ENCODE measurements around the gene PLA2G4F.

PLA2G4F gene

GRCh38 chr15:42134617-42135245 is 21.7 kb downstream of the PLA2G4F start:
- Histone ChIP-seq H3K36me3 (no peaks in the 10 kb centered on the region), H3K4me3 (ENCODE audit: low read depth in 1 of 2, low read length in 1 of 2) (no peak overlapping the region), H3K27ac (no peak overlapping the region), H3K9me3 (no peaks in the 10 kb centered on the region), H3K27me3 (no peaks in the 10 kb centered on the region), H3K4me1 (ENCODE audit: control insufficient read depth in 1 of 2, insufficient read depth in 1 of 2, low read depth in 1 of 2, low read length in 1 of 2) (no peaks in the 10 kb centered on the region)
- TF ChIP-seq CTCF (IDR thresholded peaks at IDR 0.05) = no peak

- TF ChIP-seq CTCF (IDR thresholded peaks at IDR 0.05) = peak; percentile 33
- no peaks in the 10 kb centered on the region for H3K36me3 ChIP-seq
- no peak overlapping the region for H3K27ac ChIP-seq
- H3K4me3 ChIP-seq (ENCODE audit: low read depth in 1 of 2, low read length in 1 of 2) = no peak overlapping the region
- H3K9me3 ChIP-seq = no peaks in the 10 kb centered on the region
- H3K4me1 ChIP-seq (ENCODE audit: control insufficient read depth in 1 of 2, insufficient read depth in 1 of 2, low read depth in 1 of 2, low read length in 1 of 2) = no peaks in the 10 kb centered on the region
- H3K27me3 ChIP-seq = no peaks in the 10 kb centered on the region
These were observed 22.4 kb downstream of the PLA2G4F start for GRCh38 chr15:42133886-42134502.

GRCh38 chr15:42133356-42133755 is 23.1 kb downstream of the PLA2G4F start:
- H3K9me3 ChIP-seq = no peaks in the 10 kb centered on the region
- H3K27ac ChIP-seq = no peak overlapping the region
- no peak for TF ChIP-seq CTCF (IDR thresholded peaks at IDR 0.05)
- H3K4me3 ChIP-seq (ENCODE audit: low read depth in 1 of 2, low read length in 1 of 2) = no peak overlapping the region
- no peaks in the 10 kb centered on the region for H3K36me3 ChIP-seq
- no peaks in the 10 kb centered on the region for H3K4me1 ChIP-seq (ENCODE audit: control insufficient read depth in 1 of 2, insufficient read depth in 1 of 2, low read depth in 1 of 2, low read length in 1 of 2)
- no peaks in the 10 kb centered on the region for H3K27me3 ChIP-seq

- H3K4me3 ChIP-seq (ENCODE audit: low read depth in 1 of 2, low read length in 1 of 2) = no peak overlapping the region
- no peaks in the 10 kb centered on the region for H3K4me1 ChIP-seq (ENCODE audit: control insufficient read depth in 1 of 2, insufficient read depth in 1 of 2, low read depth in 1 of 2, low read length in 1 of 2)
- no peak overlapping the region for H3K27ac ChIP-seq
- no peak for TF ChIP-seq CTCF (IDR thresholded peaks at IDR 0.05)
- H3K9me3 ChIP-seq = no peaks in the 10 kb centered on the region
- H3K36me3 ChIP-seq = no peaks in the 10 kb centered on the region
- H3K27me3 ChIP-seq = no peaks in the 10 kb centered on the region
These were observed 24.3 kb downstream of the PLA2G4F start for GRCh38 chr15:42131826-42132806.

GRCh38 chr15:42131006-42131405 is 25.4 kb downstream of the PLA2G4F start:
- Histone ChIP-seq H3K27ac (no peak overlapping the region), H3K27me3 (no peaks in the 10 kb centered on the region), H3K9me3 (no peaks in the 10 kb centered on the region), H3K4me3 (ENCODE audit: low read depth in 1 of 2, low read length in 1 of 2) (no peak overlapping the region), H3K4me1 (ENCODE audit: control insufficient read depth in 1 of 2, insufficient read depth in 1 of 2, low read depth in 1 of 2, low read length in 1 of 2) (no peaks in the 10 kb centered on the region), H3K36me3 (no peaks in the 10 kb centered on the region)
- no peak for TF ChIP-seq CTCF (IDR thresholded peaks at IDR 0.05)
